ENCODE data around the gene BAG5.
A peak's percentile ranks its signal among the peaks of the same experiment; 100 is the strongest.

BAG5 gene

DNA sequence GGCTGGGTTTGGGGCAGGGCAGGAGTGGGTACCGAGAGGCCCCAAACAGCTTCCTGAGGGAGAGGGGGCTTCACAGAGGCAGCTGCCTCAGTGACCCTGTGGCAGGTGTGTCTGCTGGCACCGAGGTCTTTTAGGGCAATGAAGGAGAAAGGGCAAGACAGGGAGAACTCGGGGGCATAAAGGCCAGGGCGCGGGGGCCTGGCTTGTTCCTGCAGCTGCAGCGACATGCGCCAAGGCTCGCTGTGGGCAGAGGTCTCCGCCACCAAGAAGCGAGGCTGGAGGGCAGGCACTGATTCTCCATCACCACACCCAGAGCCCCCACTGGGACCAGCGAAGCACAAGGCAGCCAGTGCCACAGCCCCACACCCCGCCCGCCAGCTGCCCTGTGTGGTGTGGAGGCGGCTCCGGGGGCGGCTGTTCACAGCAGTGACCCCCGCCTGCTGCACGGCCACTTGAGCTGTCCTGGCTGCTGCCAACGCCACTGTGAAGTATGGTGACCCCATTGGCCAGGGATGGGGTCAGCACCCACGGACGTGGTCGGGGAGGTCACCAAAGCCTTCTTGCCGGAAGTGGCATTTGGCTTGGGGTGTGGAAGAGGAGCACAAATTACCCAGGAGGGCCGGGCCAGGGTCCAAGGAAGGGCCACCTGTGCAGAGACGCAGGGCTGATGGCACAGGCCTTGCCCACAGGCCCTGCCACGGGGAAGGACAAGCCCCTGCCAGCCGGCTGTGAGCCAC is 16.4 kb downstream of the BAG5 start:
- Mint-ChIP-seq H3K4me1 (peaks cover 5% of the 10 kb centered on the region), H3K36me3 (no peaks in the 10 kb centered on the region), H3K9me3 (no peaks in the 10 kb centered on the region), H3K27me3 (peaks cover 6% of the 10 kb centered on the region), H3K4me3 (no peak overlapping the region), H3K27ac (no peak overlapping the region)
- ATAC-seq (ENCODE audit: low read depth) (no peak), DNase-seq (ENCODE audit: low spot score in 2 of 2) (no peak)

DNA sequence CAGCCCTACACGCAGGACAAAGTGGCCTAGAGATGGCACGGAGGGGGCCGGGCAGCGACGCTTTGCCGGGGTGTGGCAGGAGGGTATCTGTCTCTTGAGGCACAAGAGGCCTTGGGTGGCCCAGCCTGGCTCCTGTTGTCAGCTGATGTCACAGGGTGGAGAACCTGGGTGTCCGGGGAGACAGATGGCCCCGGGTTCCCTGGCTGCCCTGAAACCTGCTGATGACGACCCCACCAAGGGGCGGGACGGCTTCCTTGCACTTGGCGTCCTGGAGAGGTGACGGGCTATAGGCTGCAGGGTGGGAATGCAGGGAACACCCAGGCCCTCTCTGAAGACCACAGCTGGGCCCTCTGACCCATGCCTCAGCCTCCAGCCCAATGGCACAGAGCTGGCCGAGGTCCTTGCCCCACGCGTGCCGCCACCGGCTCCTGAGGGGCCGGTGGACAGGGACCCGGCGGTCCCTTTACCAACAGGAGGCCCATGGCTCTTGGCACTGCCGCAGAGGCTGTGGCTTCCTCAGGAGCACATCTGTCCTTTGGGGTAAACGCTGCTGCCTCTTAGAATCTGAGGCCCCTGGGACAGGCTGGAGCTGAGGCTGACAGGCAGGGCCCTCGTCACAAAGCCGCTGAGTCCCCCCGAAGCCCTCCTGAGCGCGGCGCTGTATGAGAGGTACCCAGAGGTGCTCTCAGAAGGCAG is 17.1 kb downstream of the BAG5 start:
- Mint-ChIP-seq H3K9me3 (no peaks in the 10 kb centered on the region), H3K27me3 (peaks cover 6% of the 10 kb centered on the region), H3K27ac (no peak overlapping the region), H3K36me3 (no peaks in the 10 kb centered on the region), H3K4me3 (no peak overlapping the region), H3K4me1 (peaks cover 5% of the 10 kb centered on the region)
- ATAC-seq (ENCODE audit: low read depth): no peak
- no peak for DNase-seq (ENCODE audit: low spot score in 2 of 2)

- Mint-ChIP-seq H3K9me3 (no peaks in the 10 kb centered on the region), H3K27me3 (peaks cover 6% of the 10 kb centered on the region), H3K4me3 (no peak overlapping the region), H3K4me1 (peaks cover 5% of the 10 kb centered on the region), H3K27ac (no peak overlapping the region), H3K36me3 (no peaks in the 10 kb centered on the region)
- no peak for ATAC-seq (ENCODE audit: low read depth)
- no peak for DNase-seq (ENCODE audit: low spot score in 2 of 2)
Measured at GRCh38 chr14:103544388-103545218, 17.9 kb downstream of the BAG5 start.

DNA sequence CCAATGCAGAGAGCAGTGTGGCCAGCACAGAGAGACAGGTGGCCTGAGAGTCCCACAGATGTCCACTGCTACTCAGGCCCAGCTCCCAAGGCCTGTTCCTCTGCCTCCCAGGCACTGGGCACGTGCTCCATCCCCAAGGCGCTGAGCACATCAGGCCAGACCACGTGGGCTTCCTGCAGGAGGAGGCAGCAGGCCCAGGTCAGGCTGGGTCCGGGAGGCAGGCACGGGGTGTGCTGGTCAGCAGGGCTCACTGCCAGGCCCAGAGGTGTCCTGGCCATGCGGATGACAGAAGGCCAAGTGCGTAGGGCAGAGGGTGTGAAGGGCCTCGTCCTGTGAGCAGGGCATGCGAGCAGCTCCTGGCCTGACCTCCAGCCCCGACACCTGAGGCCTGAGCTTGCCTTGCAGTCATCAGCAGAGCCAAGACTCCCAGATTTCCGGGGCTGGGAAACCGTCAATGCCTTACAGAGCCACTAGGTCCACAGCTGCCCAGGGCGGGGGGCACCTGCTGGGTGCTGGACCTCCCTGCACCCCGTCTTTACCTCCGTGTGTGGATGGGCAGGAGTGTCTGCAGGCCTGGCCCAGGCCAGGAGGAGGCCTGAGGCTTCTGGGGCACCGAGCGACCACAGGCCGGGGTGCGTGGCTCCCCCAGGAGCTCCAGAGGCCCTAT is 18.6 kb downstream of the BAG5 start:
- no peak overlapping the region for H3K27ac Mint-ChIP-seq
- no peak overlapping the region for H3K4me3 Mint-ChIP-seq
- DNase-seq (ENCODE audit: low spot score in 2 of 2): no peak
- no peak for ATAC-seq (ENCODE audit: low read depth)
- H3K9me3 Mint-ChIP-seq: no peaks in the 10 kb centered on the region
- H3K27me3 Mint-ChIP-seq: peaks cover 8% of the 10 kb centered on the region
- peaks cover 7% of the 10 kb centered on the region for H3K4me1 Mint-ChIP-seq
- H3K36me3 Mint-ChIP-seq: no peaks in the 10 kb centered on the region

DNA sequence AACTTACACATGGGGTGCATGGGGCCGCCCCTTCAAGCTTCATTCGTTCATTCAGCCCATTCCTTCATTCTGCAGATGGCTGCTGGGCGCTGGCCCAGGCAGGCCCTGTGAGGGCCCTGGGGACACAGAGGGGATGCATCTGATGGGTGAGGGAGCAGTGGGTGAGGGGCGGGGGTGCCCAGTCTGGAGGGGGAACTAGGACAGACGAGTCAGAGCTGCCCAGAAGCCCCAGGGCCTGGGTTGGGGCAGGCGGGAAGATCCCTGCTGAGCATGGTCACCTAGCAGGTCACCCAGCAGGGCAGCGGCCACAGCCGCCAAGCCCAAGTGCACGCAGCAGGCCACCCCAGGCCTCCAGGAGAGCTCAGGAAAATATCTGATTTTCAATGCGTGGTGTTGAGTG is 19.3 kb downstream of the BAG5 start:
- peaks cover 7% of the 10 kb centered on the region for H3K4me1 Mint-ChIP-seq
- no peak overlapping the region for H3K27ac Mint-ChIP-seq
- no peak overlapping the region for H3K4me3 Mint-ChIP-seq
- H3K36me3 Mint-ChIP-seq: no peaks in the 10 kb centered on the region
- DNase-seq (ENCODE audit: low spot score in 2 of 2) (no peak), ATAC-seq (ENCODE audit: low read depth) (no peak)
- H3K27me3 Mint-ChIP-seq: peaks cover 8% of the 10 kb centered on the region
- no peaks in the 10 kb centered on the region for H3K9me3 Mint-ChIP-seq

GRCh38 chr14:103542605-103543088 is 19.8 kb downstream of the BAG5 start:
- H3K9me3 Mint-ChIP-seq: no peaks in the 10 kb centered on the region
- H3K4me3 Mint-ChIP-seq: no peak overlapping the region
- peaks cover 7% of the 10 kb centered on the region for H3K4me1 Mint-ChIP-seq
- DNase-seq (ENCODE audit: low spot score in 2 of 2): no peak
- no peaks in the 10 kb centered on the region for H3K36me3 Mint-ChIP-seq
- no peak for ATAC-seq (ENCODE audit: low read depth)
- H3K27me3 Mint-ChIP-seq: peaks cover 8% of the 10 kb centered on the region
- H3K27ac Mint-ChIP-seq: no peak overlapping the region

DNA sequence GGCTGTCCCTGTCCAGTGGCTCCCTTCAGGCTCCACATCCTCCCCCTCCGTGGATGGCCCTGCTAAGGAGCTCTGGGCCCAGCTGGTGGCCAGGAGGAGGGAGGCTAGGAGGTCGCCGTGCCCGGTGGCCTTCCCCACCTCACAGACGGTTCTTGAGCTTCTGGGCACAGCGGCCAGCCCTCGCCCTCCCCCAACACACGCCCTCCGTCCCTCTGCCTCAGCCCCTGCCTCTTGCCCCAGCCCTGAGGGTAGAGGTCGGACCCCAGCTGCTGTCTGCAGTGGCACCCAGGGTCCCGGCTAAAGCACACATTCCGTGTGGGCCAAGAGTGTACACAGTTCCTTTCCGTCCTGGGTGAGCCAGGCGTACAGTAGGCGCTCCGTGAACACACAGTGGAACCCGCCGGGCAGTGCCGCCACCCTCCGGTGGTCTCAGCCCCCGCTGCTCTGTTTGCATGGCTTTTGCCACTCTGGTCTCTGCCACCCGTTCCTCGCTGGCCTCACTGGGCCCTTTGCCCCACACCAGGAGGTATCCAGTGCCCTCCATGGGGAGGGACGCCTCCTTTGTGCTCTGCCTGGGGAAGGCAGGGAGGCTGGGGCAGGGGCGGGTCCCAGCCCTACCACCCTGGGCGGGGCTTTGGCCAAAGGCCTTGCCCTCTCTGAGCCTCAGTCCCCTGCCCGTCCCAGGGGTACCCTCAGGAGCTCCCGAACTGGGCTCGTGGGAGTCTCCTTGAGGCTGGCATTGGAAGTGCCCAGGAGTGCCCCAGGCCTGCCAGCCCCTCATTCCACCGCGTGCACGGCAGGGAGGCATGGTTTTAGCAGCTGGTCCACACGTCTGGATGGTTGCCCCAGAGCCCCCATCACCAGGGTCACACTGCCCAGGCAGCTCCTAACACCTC is 20.5 kb downstream of the BAG5 start:
- DNase-seq (ENCODE audit: low spot score in 2 of 2) (no peak), ATAC-seq (ENCODE audit: low read depth) (no peak)
- Mint-ChIP-seq H3K9me3 (no peaks in the 10 kb centered on the region), H3K27ac (no peak overlapping the region), H3K36me3 (no peaks in the 10 kb centered on the region), H3K4me3 (no peak overlapping the region), H3K27me3 (peaks cover 8% of the 10 kb centered on the region), H3K4me1 (peaks cover 7% of the 10 kb centered on the region)

DNA sequence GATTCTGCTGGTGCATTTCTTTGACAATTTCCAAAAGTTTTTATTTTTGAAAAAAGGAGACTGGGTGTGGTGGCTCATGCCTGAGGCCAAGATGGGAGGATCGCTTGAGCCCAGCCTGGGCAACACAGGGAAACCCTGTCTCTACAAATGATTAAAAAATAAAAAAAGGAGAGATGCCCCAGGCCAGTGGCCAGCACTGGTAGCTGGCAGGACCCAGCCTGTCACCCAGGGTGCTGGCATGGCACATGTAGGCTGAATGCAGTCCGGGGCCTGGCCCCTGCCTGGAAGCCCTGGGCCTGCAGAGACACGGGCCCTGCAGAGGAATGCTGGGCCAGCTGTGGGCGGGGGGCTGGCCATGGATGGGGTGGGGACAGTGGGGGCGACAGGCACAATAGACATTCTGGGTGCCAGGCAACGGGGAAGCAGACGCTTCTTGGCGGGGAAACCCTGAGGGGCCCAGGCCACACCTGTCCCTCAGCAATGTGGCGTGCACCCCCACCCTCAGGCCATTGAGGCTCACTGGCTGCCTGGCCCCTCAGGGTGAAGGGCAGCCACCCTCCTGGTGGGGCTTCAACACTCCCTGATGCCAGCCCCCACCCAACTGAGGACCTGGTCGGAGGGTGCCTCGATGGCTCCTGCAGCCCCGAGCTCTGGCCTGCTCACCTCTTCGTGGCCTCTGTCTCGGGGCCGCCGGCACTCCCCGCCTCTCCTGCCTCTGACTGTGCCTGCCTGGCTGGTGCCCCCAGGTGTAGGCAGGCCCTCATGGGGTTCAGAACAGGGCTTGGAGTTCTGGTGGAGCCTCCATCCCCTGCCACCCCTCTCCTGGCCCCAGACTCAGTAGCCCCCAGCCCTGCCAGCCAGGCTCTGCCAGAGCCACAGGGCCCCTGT is 21.4 kb downstream of the BAG5 start:
- Mint-ChIP-seq H3K27ac (no peak overlapping the region), H3K4me1 (peaks cover 3% of the 10 kb centered on the region), H3K9me3 (no peaks in the 10 kb centered on the region), H3K27me3 (peaks cover 8% of the 10 kb centered on the region), H3K4me3 (no peak overlapping the region), H3K36me3 (no peaks in the 10 kb centered on the region)
- ATAC-seq (ENCODE audit: low read depth) (peak; percentile 41), DNase-seq (ENCODE audit: low spot score in 2 of 2) (no peak)

DNA sequence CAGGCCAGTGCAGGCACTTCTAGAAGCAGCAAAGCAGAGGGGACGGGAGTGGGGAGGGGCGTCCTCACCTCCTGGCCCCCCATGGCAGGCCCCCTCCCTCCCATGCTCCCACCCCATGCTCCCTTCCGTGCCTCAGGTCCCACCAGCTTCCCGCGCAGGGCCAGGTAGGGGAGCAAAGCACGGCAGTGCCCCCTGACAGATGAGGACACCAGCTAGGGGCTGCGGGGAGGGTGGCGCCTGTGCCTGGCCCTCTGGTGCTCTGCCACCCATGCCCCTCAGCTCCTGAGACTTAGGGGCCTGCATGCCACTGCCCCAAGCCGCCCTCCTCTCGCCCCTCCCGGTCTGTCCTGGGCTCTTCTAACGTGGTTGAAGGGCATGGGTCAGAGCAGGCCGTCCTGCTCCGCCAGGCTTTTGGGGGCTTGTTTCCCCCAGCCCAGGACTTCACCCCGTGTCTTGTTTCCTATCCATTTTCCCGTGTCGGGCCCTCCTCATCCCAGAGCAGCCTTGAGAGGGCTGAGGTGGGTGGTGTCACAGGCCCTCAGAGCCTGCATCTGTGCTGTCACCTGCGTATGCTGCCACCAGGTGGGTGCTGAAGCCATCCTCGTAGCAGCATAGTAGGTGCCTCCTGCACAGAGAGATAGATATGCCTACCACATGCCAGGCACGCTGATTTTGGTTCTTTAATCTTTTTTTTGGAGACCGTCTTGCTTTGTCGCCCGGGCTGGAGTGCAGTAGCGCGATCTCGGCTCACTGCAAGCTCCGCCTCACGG is 23.2 kb downstream of the BAG5 start:
- ATAC-seq (ENCODE audit: low read depth): peak; percentile 57
- Mint-ChIP-seq H3K27ac (no peak overlapping the region), H3K9me3 (no peaks in the 10 kb centered on the region), H3K4me1 (peaks cover 2% of the 10 kb centered on the region), H3K36me3 (no peaks in the 10 kb centered on the region), H3K27me3 (peaks cover 6% of the 10 kb centered on the region), H3K4me3 (no peak overlapping the region)
- DNase-seq (ENCODE audit: low spot score in 2 of 2): no peak

DNA sequence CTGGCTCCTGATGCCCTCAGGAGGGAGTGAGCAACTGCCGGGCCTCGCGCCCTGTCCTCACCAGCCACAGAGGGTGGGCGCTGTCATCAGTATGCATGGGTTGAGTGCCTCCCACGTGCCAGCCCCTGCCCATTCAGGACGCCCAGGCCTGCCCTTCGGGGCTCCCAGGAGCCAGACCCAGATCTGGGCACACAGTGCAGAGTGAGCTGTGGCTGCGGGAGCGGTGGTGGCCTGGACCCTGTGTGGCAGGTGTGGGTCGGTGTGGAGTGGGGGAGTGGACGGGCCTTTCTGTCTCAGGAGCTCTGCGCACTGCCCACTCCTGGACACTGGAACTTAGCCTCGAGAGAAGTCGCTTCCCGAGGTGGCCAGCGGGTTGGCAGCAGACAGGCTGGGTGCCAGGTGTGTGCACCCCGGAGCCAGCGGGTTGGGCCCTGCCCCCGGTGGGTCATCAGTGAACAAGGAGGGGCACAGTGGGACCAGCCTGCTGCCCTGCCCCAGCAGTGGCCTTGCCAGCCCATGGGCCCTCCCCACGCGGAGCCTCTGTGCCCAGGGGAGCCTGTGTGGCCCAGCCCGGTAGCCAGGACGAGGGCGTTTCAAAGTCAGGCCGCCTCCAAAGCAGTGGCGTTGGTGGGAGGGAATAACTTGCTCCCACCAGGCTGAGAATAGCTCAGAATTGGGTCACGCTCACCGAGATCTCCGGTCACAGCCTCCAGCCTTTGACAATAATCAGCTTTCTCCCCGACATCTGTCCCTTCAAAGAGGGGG is 24.0 kb downstream of the BAG5 start:
- Mint-ChIP-seq H3K27ac (no peak overlapping the region), H3K27me3 (peaks cover 6% of the 10 kb centered on the region), H3K36me3 (no peaks in the 10 kb centered on the region), H3K4me1 (peaks cover 2% of the 10 kb centered on the region), H3K4me3 (no peak overlapping the region), H3K9me3 (no peaks in the 10 kb centered on the region)
- ATAC-seq (ENCODE audit: low read depth): no peak
- no peak for DNase-seq (ENCODE audit: low spot score in 2 of 2)

DNA sequence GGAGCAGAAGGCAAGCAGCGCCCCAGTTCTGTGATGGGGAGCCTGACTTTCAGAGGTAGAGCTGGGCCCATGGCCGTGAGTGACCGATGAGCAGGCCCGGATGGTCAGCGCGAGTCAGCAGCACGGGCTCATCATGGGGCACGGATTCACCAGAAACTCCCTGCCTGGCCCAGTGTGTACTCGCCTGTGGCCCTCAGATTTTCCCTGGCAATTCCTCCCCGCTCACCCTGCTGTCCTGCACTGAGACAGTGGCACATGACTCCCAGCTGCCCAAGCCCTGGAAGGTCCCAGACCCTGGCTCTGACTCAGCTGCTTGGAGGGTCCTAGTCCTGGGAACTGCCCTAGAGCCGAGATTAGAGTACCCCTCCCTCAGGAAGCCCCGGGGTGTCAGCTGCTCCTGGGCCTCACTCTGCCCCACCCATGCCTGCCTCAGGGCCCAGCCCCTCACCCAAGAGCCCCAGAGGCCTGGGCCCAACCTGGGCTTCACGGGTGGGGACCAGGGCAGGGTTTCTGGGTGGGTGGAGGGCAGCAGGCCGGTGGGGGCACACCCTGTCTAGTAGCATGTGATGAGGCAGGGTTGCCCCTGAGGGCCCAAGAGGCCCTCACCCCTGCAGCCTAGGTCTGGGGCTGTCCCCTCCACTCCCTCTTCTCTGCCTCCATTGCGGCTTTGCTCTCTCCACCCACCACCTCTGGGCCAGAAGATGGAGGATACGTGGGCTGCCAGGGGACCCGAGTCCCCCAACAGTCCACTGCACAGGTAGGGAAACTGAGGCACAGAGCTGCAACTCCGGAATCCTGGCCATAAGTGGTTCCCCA is 25.1 kb downstream of the BAG5 start:
- H3K27ac Mint-ChIP-seq: no peak overlapping the region
- no peak overlapping the region for H3K4me3 Mint-ChIP-seq
- H3K36me3 Mint-ChIP-seq: no peaks in the 10 kb centered on the region
- H3K4me1 Mint-ChIP-seq: peaks cover 2% of the 10 kb centered on the region
- peaks cover 6% of the 10 kb centered on the region for H3K27me3 Mint-ChIP-seq
- no peaks in the 10 kb centered on the region for H3K9me3 Mint-ChIP-seq
- ATAC-seq (ENCODE audit: low read depth) (no peak), DNase-seq (ENCODE audit: low spot score in 2 of 2) (no peak)
